ENCODE results near the gene ESRRA. TPM values are rescaled to one million over a fixed set of nuclear protein-coding genes. Genes with fewer than 3 reads are reported as not detected.

ESRRA gene
- total and polyA plus RNA-seq, 2 of the 8 experiments (the other 6 are each of a cell fraction or from before 2014, with no cell fraction given) = 18.2 to 37.0 TPM

DNA sequence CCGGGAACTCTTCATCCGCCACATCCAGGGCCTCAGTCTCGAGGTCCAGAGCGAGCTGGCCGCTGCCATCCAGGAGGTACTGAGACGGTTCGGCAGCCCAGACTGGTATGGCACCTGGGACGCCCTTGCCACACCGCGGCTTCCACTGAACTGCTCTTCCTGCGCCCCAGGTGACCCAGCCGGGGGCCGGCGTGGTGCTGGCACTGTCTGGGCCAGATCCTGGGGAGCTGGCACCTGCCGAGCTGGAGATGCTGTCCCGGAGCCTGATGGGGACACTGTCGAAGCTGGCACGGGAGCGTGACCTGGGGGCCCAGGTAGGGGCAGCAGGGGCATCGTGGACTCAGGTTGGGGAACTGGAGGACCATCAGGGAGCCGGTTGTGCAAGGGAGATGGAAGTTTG lies 36.1 kb downstream of the ESRRA start (continued):
- TF ChIP-seq EZH2 (IDR thresholded peaks at IDR 0.05; ENCODE audit: low read depth, low read length, severe bottlenecking) (no peak), SP4 (IDR thresholded peaks at IDR 0.05; ENCODE audit: low read length) (no peak), CHD1 (IDR thresholded peaks at IDR 0.05; ENCODE audit: low read depth, low read length) (no peak)
